PFSK-1 (cell line): Measurements from ENCODE around the gene TBC1D8.

Experiments
- FOXP2 ChIP-seq: optimal IDR thresholded peaks from 2 replicates; pipeline ENCODE3; 2011; ENCODE audit warnings: borderline replicate concordance, control low read depth, inconsistent platforms; ENCODE audit not compliant: insufficient read depth; ENCODE audit errors: extremely low read length, extremely low read depth
- POLR2AphosphoS5 ChIP-seq: IDR thresholded peaks from 2 replicates; pipeline ENCODE4 v1.6.1; 2012; ENCODE audit warnings: low read depth, mild to moderate bottlenecking, control low read depth, low read length, moderate library complexity
- REST ChIP-seq, 2 experiments: IDR thresholded peaks; 2 replicates each; pipeline versions ENCODE4 v1.6.1 to v1.8.0; 2011 to 2012; ENCODE audit warnings: low read depth in 2 of 2, low read length in 2 of 2, control low read depth in 1 of 2, inconsistent platforms in 1 of 2, mild to moderate bottlenecking in 1 of 2, moderate library complexity in 1 of 2; ENCODE audit not compliant: insufficient read depth in 1 of 2
- SIN3A ChIP-seq: IDR thresholded peaks from 2 replicates; pipeline ENCODE4 v1.6.1; 2012; ENCODE audit warnings: mild to moderate bottlenecking, low read length, moderate library complexity, borderline replicate concordance; ENCODE audit not compliant: insufficient read depth
- TAF1 ChIP-seq: IDR thresholded peaks from 2 replicates; pipeline ENCODE4 v1.6.1; 2012; ENCODE audit warnings: low read length, control low read depth, borderline replicate concordance; ENCODE audit not compliant: insufficient read depth

TBC1D8 gene

DNA sequence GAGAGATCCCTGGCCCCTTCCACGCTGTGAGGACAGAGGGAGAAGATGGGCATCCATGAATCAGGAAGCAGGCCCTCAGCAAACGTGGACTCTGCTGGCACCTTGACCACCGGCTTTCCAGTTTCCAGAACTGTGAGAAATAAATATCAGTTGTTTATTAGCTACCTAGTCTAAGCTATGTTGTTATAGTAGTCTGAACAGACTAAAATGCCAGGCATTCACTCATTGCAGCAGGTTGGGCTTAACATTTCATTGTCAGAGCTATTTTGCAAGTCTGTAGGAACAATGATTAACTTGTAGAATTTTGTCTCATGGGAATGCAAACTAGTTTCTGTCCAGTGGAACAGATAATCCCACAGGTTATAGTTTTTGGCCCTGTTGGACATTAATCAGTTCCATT, 24.8 kb upstream of the TBC1D8 start:
- no peak for TF ChIP-seq POLR2AphosphoS5
- no peak for TF ChIP-seq SIN3A
- no peak for TF ChIP-seq TAF1
- TF ChIP-seq REST (IDR thresholded peaks at IDR 0.05; ENCODE audit: insufficient read depth in 1 of 2, low read depth in 2 of 2, low read length in 2 of 2): no peak
- TF ChIP-seq FOXP2: no peak

GRCh38 chr2:101173707-101174295, 22.6 kb upstream of the TBC1D8 start:
- TF ChIP-seq TAF1 (no peak), SIN3A (no peak), REST (IDR thresholded peaks at IDR 0.05; ENCODE audit: insufficient read depth in 1 of 2, low read depth in 2 of 2, low read length in 2 of 2) (no peak), FOXP2 (no peak), POLR2AphosphoS5 (no peak)

- TF ChIP-seq SIN3A (no peak), POLR2AphosphoS5 (no peak), REST (IDR thresholded peaks at IDR 0.05; ENCODE audit: insufficient read depth in 1 of 2, low read depth in 2 of 2, low read length in 2 of 2) (no peak), TAF1 (no peak), FOXP2 (no peak)
Observed at GRCh38 chr2:101168706-101169105, 17.5 kb upstream of the TBC1D8 start.

DNA sequence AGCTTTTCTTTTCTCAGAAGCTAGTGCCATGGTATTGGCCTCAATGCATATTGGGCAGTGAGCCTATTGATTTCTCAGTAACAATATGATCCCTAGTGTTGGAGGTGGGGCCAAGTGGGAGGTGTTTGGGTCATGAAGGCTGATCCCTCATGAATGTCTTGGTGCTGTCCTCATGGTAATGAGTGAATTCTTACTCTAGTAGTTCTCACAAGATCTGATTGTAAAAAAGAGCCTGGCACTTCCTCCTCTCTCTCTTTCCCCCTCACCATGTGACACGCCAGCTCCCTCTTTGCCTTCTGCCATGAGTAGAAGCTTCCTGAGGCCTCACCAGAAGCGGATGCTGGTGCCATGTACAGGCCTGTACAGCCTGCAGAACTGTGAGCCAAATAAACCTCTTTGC, 12.8 kb upstream of the TBC1D8 start:
- TF ChIP-seq REST (IDR thresholded peaks at IDR 0.05; ENCODE audit: insufficient read depth in 1 of 2, low read depth in 2 of 2, low read length in 2 of 2) (no peak), POLR2AphosphoS5 (no peak), FOXP2 (no peak), TAF1 (no peak), SIN3A (no peak)
